GM21717 (cell line): ENCODE data around the gene GMFB.

Experiments
- ATAC-seq: cut with Tn5 transposase; IDR thresholded peaks from one replicate; pipeline ENCODE4 v1.9.1; 2021; ENCODE audit warnings: mild to moderate bottlenecking, moderate library complexity; ENCODE audit not compliant: unreplicated experiment

Gene GMFB

DNA sequence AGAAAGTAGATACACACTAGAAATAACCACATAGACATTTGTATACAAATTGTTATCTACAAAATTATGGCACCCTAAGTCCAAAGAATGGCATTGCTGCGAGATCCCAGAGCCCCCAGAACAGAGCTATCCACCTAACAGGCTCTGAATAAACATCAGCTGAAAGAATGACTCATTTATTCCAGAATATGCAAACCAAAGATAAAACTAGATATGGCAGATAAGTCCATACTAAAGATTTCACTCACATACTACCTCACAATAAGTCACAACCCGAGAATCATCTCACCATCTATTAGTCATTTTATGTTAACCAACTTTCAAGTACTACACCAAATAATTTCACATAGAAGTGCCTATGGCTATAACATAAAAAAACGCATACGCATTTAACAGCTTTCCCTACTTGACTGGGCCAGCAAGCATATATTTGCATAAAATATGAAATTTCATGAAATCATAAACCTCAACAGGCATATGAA, 53.2 kb downstream of the GMFB start:
- ATAC-seq: peak; percentile 53

DNA sequence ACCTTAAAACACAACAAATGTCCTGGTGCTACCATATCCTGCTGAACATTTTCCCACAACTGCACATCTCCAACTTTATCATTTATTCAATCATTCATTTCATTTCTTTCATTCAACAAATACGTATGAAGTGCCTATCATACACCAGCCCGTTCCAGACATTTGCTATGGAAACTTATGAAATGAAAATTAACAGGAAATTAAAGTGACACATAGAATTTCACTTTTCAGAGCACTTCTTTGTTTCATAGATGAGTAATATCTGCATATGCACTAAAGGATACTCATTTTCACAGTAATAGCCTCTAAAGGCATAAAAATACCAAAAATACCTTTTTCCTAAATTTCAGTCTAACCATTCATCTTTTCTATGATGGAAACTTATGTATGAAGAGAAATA, 60.3 kb downstream of the GMFB start:
- ATAC-seq: no peak

DNA sequence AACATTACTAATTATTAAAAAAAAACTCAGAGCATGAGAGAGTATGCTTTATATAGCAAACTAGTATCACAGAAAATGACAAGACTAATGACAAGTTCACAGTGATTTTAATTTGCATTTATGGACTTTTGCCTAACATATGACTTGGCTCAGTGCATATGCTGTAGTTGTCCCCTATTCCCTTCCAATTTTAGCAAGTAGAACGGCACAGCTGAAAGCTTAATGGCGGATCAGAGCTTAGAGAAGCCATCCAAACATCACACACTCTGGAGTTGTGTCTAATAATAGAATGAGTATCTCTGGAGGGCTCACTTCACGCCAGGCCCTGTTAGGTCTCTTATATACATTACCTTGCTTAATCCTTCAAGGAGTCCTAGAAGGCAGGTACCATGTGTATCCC, 60.9 kb downstream of the GMFB start:
- ATAC-seq: no peak

DNA sequence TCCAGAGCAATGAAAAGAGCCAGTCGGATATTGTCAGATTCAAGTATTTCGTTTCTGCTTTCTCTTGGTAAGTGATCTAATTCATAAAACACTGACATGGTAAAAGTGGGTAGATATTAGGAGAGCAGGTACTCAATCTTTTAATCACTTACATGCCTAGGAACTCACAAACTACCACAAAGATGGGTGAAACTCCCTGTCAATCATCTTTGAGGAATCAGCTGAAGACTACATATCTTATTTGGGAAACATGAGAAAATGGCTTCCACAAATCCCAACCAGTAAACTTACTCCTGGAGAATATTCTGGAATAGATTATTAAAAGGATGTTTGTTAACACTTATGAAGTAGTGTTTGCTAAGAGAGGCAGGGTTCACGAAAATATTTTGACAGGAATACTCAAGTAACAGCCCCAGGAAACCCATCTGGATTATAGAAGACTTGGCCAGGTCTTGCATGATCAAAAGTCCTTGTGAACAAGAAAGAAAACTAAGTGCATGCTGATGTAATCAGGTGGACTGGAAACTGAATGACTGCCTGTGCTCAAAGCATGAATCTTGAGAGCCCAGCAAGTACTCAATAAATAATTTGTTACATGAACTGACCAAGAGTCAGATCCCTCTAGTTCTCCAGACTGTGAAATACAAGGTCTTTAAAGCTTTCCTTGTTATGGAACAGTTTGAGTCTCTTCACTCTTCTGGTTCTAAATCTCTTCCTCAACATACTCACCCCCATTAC, 63.1 kb downstream of the GMFB start:
- no peak for ATAC-seq

DNA sequence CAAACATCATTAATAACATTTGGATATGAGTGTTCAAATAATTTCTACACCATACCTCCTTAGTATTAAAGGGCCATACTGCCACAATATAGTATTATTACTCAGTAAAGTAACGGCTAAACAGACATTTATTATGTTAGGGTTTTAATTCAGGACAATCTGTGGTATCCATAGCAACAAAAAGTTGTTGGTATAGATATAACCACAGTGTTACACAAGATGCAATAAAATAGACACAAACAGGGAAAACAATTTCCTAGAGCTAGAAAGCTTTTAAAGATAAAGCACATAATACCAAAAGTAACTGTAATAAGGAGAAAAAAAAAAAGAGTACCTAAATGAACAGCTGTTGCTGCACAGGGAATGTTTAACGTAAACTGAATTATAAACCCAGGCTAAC, 63.7 kb downstream of the GMFB start:
- no peak for ATAC-seq
